ENCODE measurements around the gene PRR20E. TPM values are rescaled to one million over a fixed set of nuclear protein-coding genes. Genes with fewer than 3 reads are reported as not detected.

PRR20E gene
- total and polyA plus RNA-seq, 9 of the 15 experiments (the other 6 are each of a cell fraction or from before 2014, with no cell fraction given), result not detected

GRCh38 chr13:57128909-57129308, 38.1 kb upstream of the PRR20E start:
- WGBS (ENCODE audit: insufficient coverage, low coverage, missing lambda C conversion rate), result 0% methylated on average over 6 of the region's 6 CpGs
- intact Hi-C loops (cut with micrococcal nuclease) (no loop called here), in situ Hi-C loops (cut with MboI) (no loop called here)
- DNase-seq (ENCODE audit: extremely low read depth in 1 of 4, low spot score in 3 of 4), result no peak
- H3K36me3 ChIP-seq (ENCODE audit: control insufficient read depth, insufficient read depth, low read length), result no peaks in the 10 kb centered on the region
- no peak overlapping the region for H3K4me3 ChIP-seq
- FAIRE-seq, result no peak
- H3K9me1 ChIP-seq (ENCODE audit: control insufficient read depth, insufficient read depth, low read length), result no peaks in the 10 kb centered on the region
- H3K9ac ChIP-seq (ENCODE audit: insufficient read depth in 1 of 2, low read depth in 2 of 2, low read length in 2 of 2), result no peak overlapping the region
- no peak for ATAC-seq
- H3K27me3 ChIP-seq (ENCODE audit: control insufficient read depth in 2 of 2, insufficient read depth in 2 of 2, low read length in 2 of 2), result no peaks in the 10 kb centered on the region
- H3K9me3 ChIP-seq (replicated peaks; ENCODE audit: control insufficient read depth, insufficient read depth, low read depth, low read length), result no peaks in the 10 kb centered on the region
- POLR2A ChIA-PET, result no interaction called here
- no peak overlapping the region for H3K4me2 ChIP-seq (ENCODE audit: insufficient read depth, low read length)
- TF ChIP-seq KLF1 (tag; IDR thresholded peaks at IDR 0.05), result no peak
- TF ChIP-seq CHAMP1 (IDR thresholded peaks at IDR 0.05), result no peak
- no peak for TF ChIP-seq RBM14 (IDR thresholded peaks at IDR 0.05; ENCODE audit: borderline replicate concordance, insufficient read depth, low read depth, low read length)
- no peak for TF ChIP-seq HNRNPK (IDR thresholded peaks at IDR 0.05; ENCODE audit: low read depth, low read length, poor library complexity, severe bottlenecking)
- BruUV-seq (replicated peaks), result no TSS peak
- CTCF ChIA-PET (ENCODE audit: low intra/inter-chr PET ratio), result no interaction called here
- no peak overlapping the region for H3K27ac ChIP-seq (ENCODE audit: extremely low read depth, low read depth, low read length)
- no peaks in the 10 kb centered on the region for H3K4me1 ChIP-seq (replicated peaks in 1 of 2; ENCODE audit: control insufficient read depth in 2 of 2, insufficient read depth in 2 of 2, low read length in 2 of 2)
- no peak overlapping the region for H2AFZ ChIP-seq (ENCODE audit: low read depth, low read length)
- no peaks in the 10 kb centered on the region for H4K20me1 ChIP-seq (replicated peaks; ENCODE audit: control insufficient read depth, insufficient read depth, low read length)
- H3K79me2 ChIP-seq (ENCODE audit: control insufficient read depth, insufficient read depth, low read length), result no peaks in the 10 kb centered on the region

All from K562 (cell line).